Lower lobe of right lung (tissue), 2 donors: ENCODE measurements around the gene TTC1. TPM values are rescaled to one million over a fixed set of nuclear protein-coding genes. Genes with fewer than 3 reads are reported as not detected.
"Not testable (repeated sequence)": the region's sequence is repeated elsewhere in the genome, so short reads cannot be mapped to it uniquely, and the experiment has no call there.

Experiments used
- ATAC-seq, 2 donors: fragments of 200-7000 bp; cut with Tn5 transposase; one replicate each; pipeline ENCODE4 v1.9.1; 2020 to 2022; ENCODE audit warnings: mild to moderate bottlenecking in 2 of 2, moderate library complexity in 2 of 2
- DNase-seq: peaks from one replicate; pipeline ENCODE4 v3.0.0-alpha.2; 2020
- H3K27ac ChIP-seq: fragments of 200-600 bp; one replicate; pipeline ENCODE4 v1.8.0; 2022
- H3K27me3 ChIP-seq: fragments of 200-600 bp; one replicate; pipeline ENCODE4 v1.8.0; 2022; ENCODE audit warnings: low read depth
- H3K36me3 ChIP-seq: fragments of 200-600 bp; one replicate; pipeline ENCODE4 v1.8.0; 2022; ENCODE audit warnings: mild to moderate bottlenecking
- H3K4me1 ChIP-seq: fragments of 200-600 bp; one replicate; pipeline ENCODE4 v1.8.0; 2022
- H3K4me3 ChIP-seq: fragments of 200-600 bp; one replicate; pipeline ENCODE4 v1.8.0; 2022; ENCODE audit warnings: mild to moderate bottlenecking
- H3K9me3 ChIP-seq: fragments of 200-600 bp; one replicate; pipeline ENCODE4 v1.8.0; 2022
- CTCF ChIP-seq: fragments of 200-600 bp; IDR thresholded peaks from one replicate; pipeline ENCODE4 v1.8.0; 2022; ENCODE audit warnings: antibody characterized with exemption, mild to moderate bottlenecking
- intact Hi-C: fragments of 100-400 bp; cut with DNase I; formaldehyde crosslinking; loops from one replicate; pipeline ENCODE4 v1.11.0; 2022
- long read RNA-seq: library from polyadenylated mRNA; unstranded; transcript quantifications from one replicate; pipeline ENCODE4 v2.0.0, GENCODE V29; 2021
- total RNA-seq: library from RNA; stranded (reverse); fragmentation: NEBNext Ultra II Directional; extraction: Animal tissue kit (Norgen Biotek cat#: 25700); gene quantifications from one replicate; pipeline ENCODE4 v1.2.1, GENCODE V29; 2021
- donor health status: DM: no; HTN: yes; CAD: no; lungs with severe emphysema.

The TTC1 gene
- 44.6 TPM for total RNA-seq
- long read RNA-seq, transcript TTC1-201 (8 exons, 1,467 nt): major isoform, 41 of 69 reads
- long read RNA-seq, transcript TTC1-205 (8 exons, 1,432 nt): minor isoform, 9 of 69 reads
- long read RNA-seq, partial matches to known transcripts: 9 of 69 reads
- long read RNA-seq, other reads (novel, unspliced or antisense): 10 of 69 reads

GRCh38 chr5:160008877-160009590 is at the start of gene TTC1:
Gene TTC1 (plus strand): TSS chr5:160009139. CDS start chr5:160010529, 1,390 bp downstream.
- peak; percentile 98 to 99 for ATAC-seq
- intact Hi-C loops: no loop called here
- no peak for TF ChIP-seq CTCF

GRCh38 chr5:159961176-159962160 is 47.5 kb upstream of the TTC1 start:
- Histone ChIP-seq H3K4me3 (no peak overlapping the region), H3K9me3 (no peaks in the 10 kb centered on the region), H3K27me3 (no peaks in the 10 kb centered on the region), H3K27ac (no peak overlapping the region), H3K4me1 (no peaks in the 10 kb centered on the region), H3K36me3 (no peaks in the 10 kb centered on the region)
- no peak for ATAC-seq
- DNase-seq: no peak
- TF ChIP-seq CTCF: no peak
- intact Hi-C loops: no loop called here

More at GRCh38 chr5:160008877-160009590, at the start of gene TTC1:
- peak within 1 kb of the TSS; percentile 93 for H3K27ac ChIP-seq
- H3K36me3 ChIP-seq: peaks cover 31% of the 10 kb centered on the region
- H3K27me3 ChIP-seq: no peaks in the 10 kb centered on the region
- H3K9me3 ChIP-seq: no peaks in the 10 kb centered on the region
- peaks cover 25% of the 10 kb centered on the region for H3K4me1 ChIP-seq
- peak; percentile 94 for DNase-seq
- peak within 1 kb of the TSS; percentile 93 for H3K4me3 ChIP-seq

GRCh38 chr5:159962214-159962613 is 46.7 kb upstream of the TTC1 start:
- Histone ChIP-seq H3K36me3 (no peaks in the 10 kb centered on the region), H3K27ac (no peak overlapping the region), H3K9me3 (no peaks in the 10 kb centered on the region), H3K4me3 (no peak overlapping the region), H3K4me1 (no peaks in the 10 kb centered on the region), H3K27me3 (no peaks in the 10 kb centered on the region)
- no peak for TF ChIP-seq CTCF
- DNase-seq (no peak), ATAC-seq (no peak)
- intact Hi-C loops: no loop called here

GRCh38 chr5:159963935-159964334 is 45.0 kb upstream of the TTC1 start:
- no peak for TF ChIP-seq CTCF
- intact Hi-C loops: no loop called here
- no peak for ATAC-seq

GRCh38 chr5:159965031-159965837 is 43.7 kb upstream of the TTC1 start:
- DNase-seq (peak; percentile 65), ATAC-seq (peak; percentile 71 to 79)
- no peaks in the 10 kb centered on the region for H3K36me3 ChIP-seq
- H3K27ac ChIP-seq: no peak overlapping the region
- H3K4me3 ChIP-seq: no peak overlapping the region
- TF ChIP-seq CTCF: peak; percentile 67
- H3K9me3 ChIP-seq: no peaks in the 10 kb centered on the region
- peaks cover 8% of the 10 kb centered on the region for H3K27me3 ChIP-seq
- intact Hi-C loops: no loop called here
- H3K4me1 ChIP-seq: no peaks in the 10 kb centered on the region

More at GRCh38 chr5:159963935-159964334, 45.0 kb upstream of the TTC1 start:
- Histone ChIP-seq H3K27me3 (no peaks in the 10 kb centered on the region), H3K4me3 (no peak overlapping the region), H3K27ac (no peak overlapping the region), H3K4me1 (no peaks in the 10 kb centered on the region), H3K9me3 (no peaks in the 10 kb centered on the region), H3K36me3 (no peaks in the 10 kb centered on the region)
- no peak for DNase-seq

GRCh38 chr5:159965838-159966128 is 43.2 kb upstream of the TTC1 start:
- H3K4me1 ChIP-seq, H3K9me3 ChIP-seq, H3K27ac ChIP-seq, H3K4me3 ChIP-seq, intact Hi-C loops, DNase-seq, H3K36me3 ChIP-seq, ATAC-seq: not testable (repeated sequence)
- peaks cover 14% of the 10 kb centered on the region for H3K27me3 ChIP-seq
